Activated naive CD8-positive, alpha-beta T cell treated with anti-CD3 and anti-CD28 coated beads, Interleukin-2, amount 50 U/mL, for 24 hours (primary cell): Measurements from ENCODE around the gene ATXN7L3B.
A peak's percentile ranks its signal among the peaks of the same experiment; 100 is the strongest.

ENCODE experiments used
- ATAC-seq: fragments of 150-1000 bp; cut with Tn5 transposase; one replicate; pipeline ENCODE4 v1.10.0; 2021
- DNase-seq: peaks from one replicate; pipeline ENCODE4 v3.0.0; 2021
- H3K27ac Mint-ChIP-seq: one replicate; pipeline ENCODE4 v1.8.0; 2021; ENCODE audit warnings: mild to moderate bottlenecking, mixed read lengths
- H3K27me3 Mint-ChIP-seq: one replicate; pipeline ENCODE4 v1.8.0; 2021; ENCODE audit warnings: mixed read lengths
- H3K36me3 Mint-ChIP-seq: one replicate; pipeline ENCODE4 v1.8.0; 2021; ENCODE audit warnings: low read depth, mixed read lengths
- H3K4me1 Mint-ChIP-seq: one replicate; pipeline ENCODE4 v1.8.0; 2021; ENCODE audit warnings: mixed read lengths
- H3K4me3 Mint-ChIP-seq: one replicate; pipeline ENCODE4 v1.8.0; 2021; ENCODE audit warnings: mild to moderate bottlenecking, moderate library complexity, mixed read lengths
- H3K9me3 Mint-ChIP-seq: one replicate; pipeline ENCODE4 v1.8.0; 2021; ENCODE audit warnings: mixed read lengths

Gene ATXN7L3B

DNA sequence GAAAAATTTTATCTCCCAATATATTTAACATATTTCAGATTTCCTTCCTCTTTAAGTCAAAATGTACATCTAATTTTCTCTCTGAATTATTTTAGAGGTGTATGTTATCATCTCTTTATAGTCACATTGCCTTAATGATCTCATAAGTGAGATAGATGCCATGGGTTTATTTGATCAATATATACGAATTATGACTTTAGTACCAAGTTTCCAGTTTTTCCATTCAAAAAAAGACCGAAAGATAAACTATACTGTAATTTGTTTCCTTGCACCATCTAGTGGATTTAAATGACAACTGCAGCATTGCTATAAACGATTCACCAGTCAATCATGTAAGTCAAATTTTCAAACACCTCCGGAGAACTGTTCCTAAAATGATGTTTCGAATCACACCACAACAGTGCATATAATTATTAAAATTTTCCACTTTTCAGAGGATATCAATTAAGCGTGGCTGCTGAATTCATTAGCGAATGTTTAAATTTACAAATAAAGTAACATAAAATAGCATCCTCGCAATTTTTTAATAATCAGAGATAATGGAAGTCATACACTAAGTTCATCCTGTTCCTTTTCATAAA is 419 bp upstream of the ATXN7L3B start:
- peak; percentile 50 for ATAC-seq
- H3K27ac Mint-ChIP-seq = peak overlapping the region; percentile 98
- H3K36me3 Mint-ChIP-seq = peaks cover 46% of the 10 kb centered on the region
- H3K9me3 Mint-ChIP-seq = no peaks in the 10 kb centered on the region
- DNase-seq = no peak
- no peaks in the 10 kb centered on the region for H3K27me3 Mint-ChIP-seq
- peaks cover 52% of the 10 kb centered on the region for H3K4me1 Mint-ChIP-seq
- peak overlapping the region; percentile 96 for H3K4me3 Mint-ChIP-seq

DNA sequence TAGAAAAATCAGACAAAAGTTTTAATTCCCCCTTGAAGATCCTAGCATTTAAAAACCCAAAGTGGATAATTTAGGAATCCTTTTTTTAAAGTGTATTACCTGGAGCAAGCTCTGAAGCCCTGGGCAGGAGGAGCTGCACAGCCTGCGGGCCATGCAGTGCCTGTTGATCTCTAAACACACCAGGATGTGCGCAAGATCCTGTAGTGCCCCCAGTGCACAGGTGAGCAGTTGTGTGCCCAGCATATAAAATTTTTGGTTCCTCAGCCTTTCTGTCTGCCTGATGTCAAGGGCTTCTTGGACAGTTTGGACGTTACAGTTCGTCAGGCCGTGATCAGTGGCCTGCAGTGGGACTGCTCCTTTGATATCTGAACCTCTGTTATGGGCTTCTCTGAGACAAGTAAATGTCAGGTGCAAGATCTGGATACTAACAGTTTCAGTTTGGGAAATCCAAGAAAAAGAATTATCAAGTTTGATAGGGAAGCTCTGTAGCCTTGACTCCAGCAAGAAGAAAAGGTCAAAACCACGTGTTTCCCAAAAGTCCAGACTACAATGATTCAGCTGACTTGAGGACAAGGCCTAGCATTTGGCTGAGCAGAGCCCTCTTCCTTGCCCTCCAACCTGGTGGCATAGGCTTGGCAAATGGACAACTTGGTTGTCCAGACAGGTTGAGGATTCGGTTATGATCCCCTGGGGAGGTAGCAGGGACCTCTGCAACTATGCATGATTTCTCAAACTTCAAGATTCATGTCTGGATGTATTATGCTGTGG is 1.0 kb downstream of the ATXN7L3B start:
- Mint-ChIP-seq H3K27ac (peak overlapping the region; percentile 98), H3K4me3 (peak overlapping the region; percentile 96), H3K4me1 (peaks cover 52% of the 10 kb centered on the region), H3K9me3 (no peaks in the 10 kb centered on the region), H3K27me3 (no peaks in the 10 kb centered on the region), H3K36me3 (peaks cover 55% of the 10 kb centered on the region)
- peak; percentile 12 for ATAC-seq
- peak; percentile 25 for DNase-seq

DNA sequence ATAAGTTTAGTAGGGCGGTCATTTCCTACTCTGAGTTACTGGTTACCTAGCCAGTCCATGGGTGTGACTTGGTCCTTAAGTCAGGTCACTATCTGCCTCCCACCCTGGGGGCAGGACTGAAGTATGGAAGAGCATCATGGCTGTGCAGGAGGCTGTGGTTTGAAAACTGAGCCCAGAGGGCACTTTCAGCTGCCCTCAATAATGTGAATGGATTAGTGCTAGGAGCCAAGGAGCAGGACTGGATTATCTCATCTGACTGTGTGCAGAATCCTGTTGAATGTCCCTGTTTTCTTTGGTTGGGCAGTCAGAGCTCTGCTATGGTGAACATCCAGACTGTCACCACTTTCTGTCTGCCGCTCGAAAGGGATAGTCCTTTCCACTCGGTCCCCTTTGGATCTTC is 1.6 kb downstream of the ATXN7L3B start:
- H3K4me3 Mint-ChIP-seq = peak overlapping the region; percentile 96
- H3K9me3 Mint-ChIP-seq = no peaks in the 10 kb centered on the region
- peaks cover 52% of the 10 kb centered on the region for H3K4me1 Mint-ChIP-seq
- DNase-seq (no peak), ATAC-seq (no peak)
- H3K27me3 Mint-ChIP-seq = no peaks in the 10 kb centered on the region
- peak overlapping the region; percentile 98 for H3K27ac Mint-ChIP-seq
- peaks cover 55% of the 10 kb centered on the region for H3K36me3 Mint-ChIP-seq

DNA sequence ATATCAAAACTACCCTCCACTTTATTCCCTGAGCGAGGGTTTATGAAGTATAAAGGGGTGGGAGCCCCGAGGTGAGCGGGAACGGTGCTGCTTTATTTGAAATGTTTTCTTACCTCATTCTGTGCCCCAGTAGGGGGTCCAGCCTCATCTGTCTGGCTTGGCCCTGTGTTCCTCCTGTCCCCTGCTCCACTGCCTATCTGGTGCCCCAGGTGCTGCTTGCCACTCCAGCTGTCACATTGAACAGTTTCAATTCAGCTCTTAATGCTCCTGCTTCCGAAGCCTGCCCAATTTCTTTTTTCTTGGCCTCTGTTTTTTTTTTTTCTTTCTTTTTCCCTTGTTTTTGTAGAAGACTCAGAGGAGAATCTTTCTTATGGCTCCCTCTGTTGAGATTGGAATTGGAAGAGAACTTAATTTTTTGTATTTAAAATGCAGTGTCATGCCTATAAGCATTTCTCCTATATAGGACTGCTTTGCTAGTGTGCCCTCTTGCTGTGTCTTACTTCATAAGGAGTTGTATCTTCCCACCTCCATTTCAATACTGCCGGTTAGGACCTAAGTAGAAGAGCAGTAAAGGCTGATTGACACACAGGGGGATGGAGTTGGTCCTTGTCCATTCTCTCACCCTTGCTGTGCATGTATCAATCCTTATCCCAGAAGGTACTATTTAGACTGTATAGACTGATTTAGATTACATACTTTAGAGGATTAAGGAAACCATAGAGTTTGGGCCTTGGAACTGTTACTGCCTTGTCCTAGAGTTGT is 2.3 kb downstream of the ATXN7L3B start:
- H3K4me3 Mint-ChIP-seq = peak overlapping the region; percentile 96
- peak overlapping the region; percentile 98 for H3K27ac Mint-ChIP-seq
- DNase-seq (no peak), ATAC-seq (no peak)
- H3K9me3 Mint-ChIP-seq = no peaks in the 10 kb centered on the region
- H3K27me3 Mint-ChIP-seq = no peaks in the 10 kb centered on the region
- H3K4me1 Mint-ChIP-seq = peaks cover 52% of the 10 kb centered on the region
- H3K36me3 Mint-ChIP-seq = peaks cover 55% of the 10 kb centered on the region

DNA sequence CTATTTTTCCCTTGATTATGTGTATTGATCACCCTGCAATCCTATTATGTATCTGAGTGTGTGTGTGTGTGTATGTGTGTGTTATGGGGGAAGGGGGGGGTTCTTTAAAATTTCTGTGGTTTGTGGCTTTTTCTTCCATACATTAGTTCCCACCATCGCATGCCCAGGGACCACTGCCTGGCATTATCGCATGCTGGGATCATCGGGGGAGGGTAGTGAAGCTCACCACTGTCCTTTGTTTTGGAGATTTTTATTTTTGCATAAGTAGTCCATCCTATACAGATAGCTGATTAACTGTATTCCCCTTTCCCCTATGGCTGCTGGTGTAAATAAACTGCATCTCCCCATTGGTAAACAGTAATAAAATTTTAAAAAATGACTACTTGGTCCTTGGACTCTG is 3.4 kb downstream of the ATXN7L3B start:
- H3K9me3 Mint-ChIP-seq = no peaks in the 10 kb centered on the region
- H3K36me3 Mint-ChIP-seq = peaks cover 55% of the 10 kb centered on the region
- H3K27ac Mint-ChIP-seq = no peak overlapping the region
- H3K4me3 Mint-ChIP-seq = peak overlapping the region; percentile 45
- ATAC-seq (no peak), DNase-seq (no peak)
- H3K27me3 Mint-ChIP-seq = no peaks in the 10 kb centered on the region
- peaks cover 50% of the 10 kb centered on the region for H3K4me1 Mint-ChIP-seq

DNA sequence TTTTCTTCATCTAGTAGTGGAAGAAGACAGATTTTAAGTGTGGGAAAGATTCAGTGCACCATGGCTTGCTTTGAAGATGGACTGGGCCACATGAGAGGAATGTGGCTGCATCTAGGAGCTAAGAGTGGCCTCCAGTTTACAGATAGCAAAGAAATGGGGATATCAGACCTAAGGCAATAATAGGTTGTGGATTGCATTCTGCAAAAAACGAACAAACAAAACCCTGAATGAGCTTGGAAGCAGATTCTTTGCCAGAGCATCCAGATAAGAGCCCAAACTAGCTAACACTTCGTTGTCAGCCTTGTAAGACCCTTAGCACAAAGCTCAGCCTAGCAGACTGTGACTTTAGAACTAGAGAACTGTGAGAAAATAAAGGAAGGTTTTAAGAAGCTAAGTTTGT is 9.6 kb downstream of the ATXN7L3B start:
- H3K9me3 Mint-ChIP-seq = no peaks in the 10 kb centered on the region
- H3K27ac Mint-ChIP-seq = no peak overlapping the region
- ATAC-seq = no peak
- H3K27me3 Mint-ChIP-seq = no peaks in the 10 kb centered on the region
- H3K4me3 Mint-ChIP-seq = no peak overlapping the region
- no peaks in the 10 kb centered on the region for H3K4me1 Mint-ChIP-seq
- H3K36me3 Mint-ChIP-seq = peaks cover 10% of the 10 kb centered on the region
- no peak for DNase-seq

DNA sequence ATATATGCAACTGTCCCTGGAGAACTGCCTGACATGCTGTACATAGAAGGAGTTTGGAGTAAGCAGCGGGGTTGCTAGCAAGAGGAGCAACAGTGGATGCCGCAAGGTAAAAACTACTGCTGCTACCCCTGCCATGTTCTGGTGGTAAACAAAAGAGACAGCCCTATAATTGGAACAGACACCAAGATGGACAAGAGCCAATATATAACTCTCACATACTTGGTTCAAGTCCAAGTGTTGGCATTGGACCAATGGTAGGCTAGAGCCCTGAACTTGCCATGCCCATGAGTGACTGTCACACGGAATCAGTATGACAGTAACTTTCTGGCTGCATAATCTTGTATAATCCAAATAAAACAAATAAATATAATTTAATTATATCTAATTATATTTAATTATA is 13.7 kb downstream of the ATXN7L3B start:
- Mint-ChIP-seq H3K27ac (no peak overlapping the region), H3K4me3 (no peak overlapping the region), H3K36me3 (no peaks in the 10 kb centered on the region), H3K27me3 (no peaks in the 10 kb centered on the region), H3K9me3 (no peaks in the 10 kb centered on the region), H3K4me1 (peaks cover 1% of the 10 kb centered on the region)
- ATAC-seq = no peak
- no peak for DNase-seq

DNA sequence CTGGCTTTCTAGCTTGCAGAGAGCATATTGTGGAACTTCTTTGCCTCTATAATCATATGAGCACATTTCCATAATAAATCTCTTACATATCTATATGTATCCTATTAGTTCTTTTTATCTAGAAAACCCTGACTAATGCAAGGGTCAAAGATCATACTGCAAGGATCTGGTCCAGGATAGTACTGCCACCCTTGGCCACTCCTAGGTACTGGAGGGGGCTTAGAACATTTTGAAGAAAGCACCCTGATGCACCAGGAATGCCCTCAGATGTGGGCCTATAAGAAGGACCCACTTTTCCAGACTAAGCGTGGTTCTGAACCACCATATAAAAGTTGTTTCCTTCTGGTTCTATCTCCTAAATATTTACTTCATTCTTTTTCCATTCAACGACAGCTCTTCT is 14.6 kb downstream of the ATXN7L3B start:
- Mint-ChIP-seq H3K36me3 (no peaks in the 10 kb centered on the region), H3K27me3 (no peaks in the 10 kb centered on the region), H3K27ac (no peak overlapping the region), H3K9me3 (no peaks in the 10 kb centered on the region), H3K4me1 (peaks cover 1% of the 10 kb centered on the region), H3K4me3 (no peak overlapping the region)
- no peak for DNase-seq
- no peak for ATAC-seq

DNA sequence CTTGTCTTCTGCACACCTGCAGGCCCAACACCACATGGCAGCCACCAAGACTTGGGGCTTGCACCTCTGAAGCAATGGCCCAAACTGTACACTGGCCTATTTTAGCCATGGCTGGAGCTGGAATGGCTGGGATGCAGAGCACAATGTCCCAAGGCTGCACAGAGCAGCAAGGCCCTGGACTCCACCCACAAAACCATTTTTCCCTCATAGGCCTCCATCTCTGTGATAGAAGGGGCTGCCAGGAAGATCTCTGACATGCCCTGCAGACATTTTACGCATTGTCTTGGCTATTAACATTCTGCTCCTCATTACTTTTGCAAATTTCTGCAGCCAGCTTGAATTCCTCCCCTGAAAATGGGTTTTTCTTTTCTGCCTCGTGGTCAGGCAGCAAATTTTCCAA is 22.1 kb downstream of the ATXN7L3B start:
- Mint-ChIP-seq H3K9me3 (no peaks in the 10 kb centered on the region), H3K36me3 (no peaks in the 10 kb centered on the region), H3K27ac (no peak overlapping the region), H3K4me3 (no peak overlapping the region), H3K4me1 (no peaks in the 10 kb centered on the region), H3K27me3 (peaks cover 2% of the 10 kb centered on the region)
- DNase-seq = no peak
- no peak for ATAC-seq

DNA sequence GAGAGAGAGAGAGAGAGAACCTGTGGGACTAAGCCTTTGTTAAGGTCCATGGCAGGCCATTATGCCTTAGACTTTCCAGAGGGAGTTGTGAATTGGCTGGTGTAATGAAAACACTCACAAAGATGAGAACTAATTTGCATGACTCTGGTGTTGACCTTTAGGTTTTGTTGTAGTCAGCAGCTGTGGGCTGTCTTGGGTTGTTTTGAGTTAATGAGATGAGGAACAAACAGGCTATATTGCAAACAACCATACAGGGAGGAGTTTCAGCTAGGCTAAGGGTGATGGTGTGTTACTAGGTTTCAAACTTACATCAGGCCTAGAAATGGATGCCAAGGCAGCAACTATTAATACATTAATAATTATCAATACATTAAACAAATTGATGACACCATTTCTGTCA is 26.3 kb downstream of the ATXN7L3B start:
- Mint-ChIP-seq H3K36me3 (no peaks in the 10 kb centered on the region), H3K4me1 (no peaks in the 10 kb centered on the region), H3K27me3 (peaks cover 2% of the 10 kb centered on the region), H3K4me3 (no peak overlapping the region), H3K27ac (no peak overlapping the region), H3K9me3 (no peaks in the 10 kb centered on the region)
- DNase-seq (no peak), ATAC-seq (no peak)

DNA sequence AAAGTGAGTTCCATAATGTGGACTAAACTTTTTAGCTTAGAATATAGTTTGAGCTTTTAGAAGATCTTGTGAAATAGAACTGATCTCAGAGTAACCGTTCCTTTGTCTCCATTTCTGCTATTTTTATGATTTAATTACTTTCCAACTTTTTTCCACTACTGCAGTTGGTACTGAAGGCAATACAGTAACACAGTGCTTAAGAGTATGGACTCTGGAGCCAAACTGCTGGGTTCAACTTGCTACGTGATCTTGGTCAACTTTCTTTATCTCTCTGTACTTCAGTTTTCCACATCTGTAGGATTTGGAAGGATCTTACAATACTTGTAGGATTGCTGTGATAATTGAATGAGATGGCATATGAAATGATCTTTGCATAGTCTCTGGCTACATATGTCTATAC is 40.9 kb downstream of the ATXN7L3B start:
- Mint-ChIP-seq H3K27ac (no peak overlapping the region), H3K4me3 (no peak overlapping the region), H3K36me3 (no peaks in the 10 kb centered on the region), H3K27me3 (peaks cover 4% of the 10 kb centered on the region), H3K9me3 (no peaks in the 10 kb centered on the region), H3K4me1 (no peaks in the 10 kb centered on the region)
- ATAC-seq = no peak
- no peak for DNase-seq

DNA sequence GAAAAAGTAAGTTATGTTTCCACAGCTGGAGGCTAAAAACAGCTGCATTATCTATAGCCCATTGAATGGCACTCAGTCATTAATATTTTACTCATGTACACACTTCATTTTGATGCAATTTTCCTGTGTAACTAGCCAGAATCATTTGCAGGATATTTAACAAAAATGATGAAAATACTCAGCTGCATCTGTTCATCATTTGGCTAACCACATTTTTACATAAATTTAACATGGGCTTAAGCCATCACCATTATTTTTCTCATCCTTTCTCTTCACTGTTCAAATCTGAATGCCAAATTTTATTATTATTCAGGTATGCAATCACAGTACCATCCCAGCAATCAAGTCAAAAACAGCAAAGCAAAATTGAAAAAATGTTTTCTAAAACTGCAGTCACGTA is 41.8 kb downstream of the ATXN7L3B start:
- Mint-ChIP-seq H3K27me3 (peaks cover 4% of the 10 kb centered on the region), H3K4me1 (no peaks in the 10 kb centered on the region), H3K36me3 (no peaks in the 10 kb centered on the region), H3K9me3 (no peaks in the 10 kb centered on the region), H3K4me3 (no peak overlapping the region), H3K27ac (no peak overlapping the region)
- no peak for ATAC-seq
- DNase-seq = no peak

DNA sequence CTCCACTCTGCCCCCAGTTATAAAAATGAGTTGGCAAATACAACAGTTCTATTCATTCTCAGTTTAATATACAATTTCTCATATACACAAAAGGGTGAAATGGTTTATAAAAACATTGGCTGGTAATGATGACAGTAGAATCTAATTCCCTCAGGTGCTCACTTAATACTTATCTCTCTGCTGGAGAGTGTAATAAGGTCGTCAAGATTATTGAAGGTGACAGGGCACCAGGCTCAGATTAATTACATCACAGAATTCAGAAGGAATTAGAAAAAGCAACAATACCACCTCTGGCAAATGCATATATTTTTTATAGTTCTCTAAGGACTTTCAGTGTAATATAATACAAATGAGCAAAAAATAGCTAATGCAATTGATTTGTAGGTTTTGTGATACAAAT is 42.3 kb downstream of the ATXN7L3B start:
- Mint-ChIP-seq H3K4me3 (no peak overlapping the region), H3K36me3 (no peaks in the 10 kb centered on the region), H3K4me1 (no peaks in the 10 kb centered on the region), H3K9me3 (no peaks in the 10 kb centered on the region), H3K27ac (no peak overlapping the region), H3K27me3 (peaks cover 4% of the 10 kb centered on the region)
- no peak for DNase-seq
- no peak for ATAC-seq

DNA sequence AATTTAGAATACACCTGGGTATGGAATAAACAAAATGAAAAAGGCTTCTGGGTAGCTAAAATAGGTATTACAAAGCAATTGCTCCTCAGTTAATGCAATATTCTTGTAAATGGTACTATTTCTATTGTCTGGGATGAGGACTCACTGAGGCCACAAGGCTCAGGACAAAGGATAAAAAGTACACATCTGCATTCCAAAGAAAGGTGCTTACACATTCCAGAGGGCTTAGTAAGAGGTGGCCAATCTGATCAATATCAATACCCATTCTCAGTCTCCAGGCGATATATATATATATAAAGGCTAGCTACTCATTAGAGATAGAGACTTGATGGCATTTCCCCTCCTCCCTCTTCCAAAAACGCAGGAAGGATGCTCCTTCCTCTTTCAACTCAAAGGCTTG is 43.8 kb downstream of the ATXN7L3B start:
- H3K4me1 Mint-ChIP-seq = no peaks in the 10 kb centered on the region
- no peak overlapping the region for H3K4me3 Mint-ChIP-seq
- no peak overlapping the region for H3K27ac Mint-ChIP-seq
- H3K9me3 Mint-ChIP-seq = no peaks in the 10 kb centered on the region
- peaks cover 4% of the 10 kb centered on the region for H3K27me3 Mint-ChIP-seq
- no peaks in the 10 kb centered on the region for H3K36me3 Mint-ChIP-seq
- no peak for DNase-seq
- ATAC-seq = no peak

DNA sequence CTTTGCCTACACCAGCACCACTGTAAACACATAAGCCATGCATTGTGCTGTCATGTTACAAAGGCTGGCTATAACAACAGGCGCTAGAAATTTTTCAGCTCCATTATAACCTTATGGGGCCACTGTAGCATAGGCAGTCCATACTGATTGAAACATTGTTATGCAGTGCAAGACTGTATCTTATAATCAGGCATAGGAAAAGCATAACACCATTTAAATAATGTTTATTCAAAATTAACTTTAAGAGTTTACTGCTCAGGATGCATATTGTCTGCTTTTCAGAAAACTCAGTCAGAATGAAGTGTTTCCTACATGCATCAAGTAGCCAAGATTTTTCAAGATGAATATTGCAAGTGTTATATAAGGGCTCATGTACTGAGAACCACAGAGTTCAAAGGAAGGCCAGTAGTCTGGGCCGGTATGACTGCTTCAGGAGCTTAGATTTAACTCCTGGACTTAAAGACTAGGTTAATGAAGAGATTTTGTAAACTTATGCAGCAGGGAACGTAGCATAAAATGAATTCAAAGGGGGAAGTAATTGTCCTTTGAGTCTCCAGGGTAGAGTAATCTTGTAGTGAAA is 46.9 kb downstream of the ATXN7L3B start:
- peaks cover 4% of the 10 kb centered on the region for H3K27me3 Mint-ChIP-seq
- no peaks in the 10 kb centered on the region for H3K4me1 Mint-ChIP-seq
- DNase-seq (no peak), ATAC-seq (no peak)
- H3K9me3 Mint-ChIP-seq = no peaks in the 10 kb centered on the region
- H3K36me3 Mint-ChIP-seq = no peaks in the 10 kb centered on the region
- no peak overlapping the region for H3K4me3 Mint-ChIP-seq
- no peak overlapping the region for H3K27ac Mint-ChIP-seq
